GM19467 (cell line): Measurements from ENCODE around the gene UNC5B.
"Not testable (repeated sequence)": the region's sequence is repeated elsewhere in the genome, so short reads cannot be mapped to it uniquely, and the experiment has no call there.

ENCODE experiments used
- ATAC-seq: cut with Tn5 transposase; IDR thresholded peaks from one replicate; pipeline ENCODE4 v1.9.1; 2021; ENCODE audit warnings: mild to moderate bottlenecking, moderate library complexity; ENCODE audit not compliant: unreplicated experiment

UNC5B gene

GRCh38 chr10:71294091-71294561, 81.8 kb downstream of the UNC5B start:
- no peak for ATAC-seq

GRCh38 chr10:71294856-71295255, 82.5 kb downstream of the UNC5B start:
- ATAC-seq: no peak

- ATAC-seq: no peak
Observed at GRCh38 chr10:71295641-71296040, 83.3 kb downstream of the UNC5B start.

- no peak for ATAC-seq
Observed at GRCh38 chr10:71296086-71296485, 83.7 kb downstream of the UNC5B start.

- not testable (repeated sequence) for ATAC-seq
Observed at GRCh38 chr10:71296811-71297210, 84.4 kb downstream of the UNC5B start.

GRCh38 chr10:71297343-71297742, 85.0 kb downstream of the UNC5B start:
- ATAC-seq: no peak

- ATAC-seq: no peak
Observed at GRCh38 chr10:71299071-71299785, 86.9 kb downstream of the UNC5B start.

GRCh38 chr10:71300555-71301370, 88.4 kb downstream of the UNC5B start:
- no peak for ATAC-seq

GRCh38 chr10:71301371-71301916, 89.1 kb downstream of the UNC5B start:
- ATAC-seq: no peak

- ATAC-seq: no peak
Observed at GRCh38 chr10:71302451-71302850, 90.1 kb downstream of the UNC5B start.

GRCh38 chr10:71302874-71303568, 90.7 kb downstream of the UNC5B start:
- no peak for ATAC-seq

GRCh38 chr10:71303569-71303907, 91.2 kb downstream of the UNC5B start:
- ATAC-seq: no peak

GRCh38 chr10:71304914-71305313, 92.5 kb downstream of the UNC5B start:
- ATAC-seq: no peak

- no peak for ATAC-seq
Observed at GRCh38 chr10:71306979-71307378, 94.6 kb downstream of the UNC5B start.

- ATAC-seq: no peak
Observed at GRCh38 chr10:71307469-71308085, 95.2 kb downstream of the UNC5B start.

GRCh38 chr10:71308244-71308643, 95.9 kb downstream of the UNC5B start:
- no peak for ATAC-seq

GRCh38 chr10:71308985-71309384, 96.6 kb downstream of the UNC5B start:
- no peak for ATAC-seq

GRCh38 chr10:71309919-71310318, 97.5 kb downstream of the UNC5B start:
- ATAC-seq: no peak

GRCh38 chr10:71312220-71312619, 99.8 kb downstream of the UNC5B start:
- ATAC-seq: no peak

- ATAC-seq: no peak
Observed at GRCh38 chr10:71312811-71313789, 100.7 kb downstream of the UNC5B start.
